Right lobe of liver (tissue), 6 donors: ENCODE measurements around the gene FIP1L1. TPM values are rescaled to one million over a fixed set of nuclear protein-coding genes. Genes with fewer than 3 reads are reported as not detected.
A peak's percentile ranks its signal among the peaks of the same experiment; 100 is the strongest.

ENCODE experiments used
- ATAC-seq, 4 donors: fragments of 200-7000 bp; cut with Tn5 transposase; one replicate each; pipeline ENCODE4 v1.9.1; 2020; ENCODE audit warnings: mild to moderate bottlenecking in 4 of 4, moderate library complexity in 4 of 4
- DNase-seq, 3 donors: peaks; one replicate each; pipeline ENCODE4 v3.0.0-alpha.2; 2020
- H3K27ac ChIP-seq, 3 donors: fragments of 200-600 bp; one replicate each; pipeline ENCODE4 v1.8.0; 2022
- H3K27me3 ChIP-seq, 2 donors: fragments of 200-600 bp; one replicate each; pipeline ENCODE4 v1.8.0; 2022
- H3K36me3 ChIP-seq, 4 donors: fragments of 200-600 bp; sonication (generic) in 1 of 4; one replicate each; pipeline versions ENCODE4 v1.5.1 to v1.8.0; 2017 to 2022; ENCODE audit warnings: control low read depth in 1 of 4
- H3K4me1 ChIP-seq, 4 donors: fragments of 200-600 bp; sonication (generic) in 1 of 4; one replicate each; pipeline versions ENCODE4 v1.5.1 to v1.8.0; 2017 to 2022; ENCODE audit warnings: control low read depth in 1 of 4
- H3K4me3 ChIP-seq, 3 donors: fragments of 200-600 bp; one replicate each; pipeline ENCODE4 v1.8.0; 2022
- H3K9me3 ChIP-seq, 4 donors: fragments of 200-600 bp; sonication (generic) in 1 of 4; one replicate each; pipeline versions ENCODE4 v1.5.1 to v1.8.0; 2017 to 2022; ENCODE audit warnings: control low read depth in 1 of 4
- CTCF ChIP-seq, 4 donors: fragments of 200-600 bp in 3 of 4; fragments of 450-650 bp in 1 of 4; IDR thresholded peaks; one replicate each; pipeline versions ENCODE4 v1.5.1 to v1.8.0; 2016 to 2022; ENCODE audit warnings: antibody characterized with exemption in 4 of 4, mild to moderate bottlenecking in 2 of 4
- POLR2A ChIP-seq: fragments of 450-650 bp; IDR thresholded peaks from one replicate; pipeline ENCODE4 v1.6.1; 2017; ENCODE audit warnings: antibody characterized with exemption, mild to moderate bottlenecking
- WGBS: methylation state at CpG from one replicate; pipeline ENCODE4 v1.1.6; 2018; ENCODE audit warnings: low coverage, low lambda C conversion rate; ENCODE audit not compliant: insufficient coverage; ENCODE audit errors: missing lambda C conversion rate; 5-methylcytosine and 5-hydroxymethylcytosine counted together
- intact Hi-C, 2 donors: fragments of 100-400 bp; cut with DNase I; formaldehyde crosslinking; loops; one replicate each; pipeline versions ENCODE4 v1.11.2 to v1.14.1; 2022
- total RNA-seq, 6 experiments: library from RNA; depleted of rRNA in 2 of 6; stranded (reverse); fragments of >200 nt in 2 of 6; fragmentation: NEBNext Ultra II Directional in 3 of 6; extraction: Animal tissue kit (Norgen Biotek cat#: 25700) in 3 of 6; gene quantifications; one replicate each; pipeline versions ENCODE4 v1.1.0 to v1.2.4, GENCODE V29; 2016 to 2023
- donor health status: DM: no; HTN: yes; CAD: no.
- donor health status: DM: no; HTN: no; CAD: no.
- donor health status: DM: no; HTN: no; CAD: no.
- donor health status: DM: no; HTN: yes; CAD: no.
- donor health status: DM: no; HTN: yes; CAD: no.

Gene FIP1L1
- total RNA-seq, 6 experiments from 2014 or later: 12.9 to 19.7 (median 18.9) TPM

GRCh38 chr4:53501561-53501960 lies 124.1 kb downstream of the FIP1L1 start:
- TF ChIP-seq CTCF (IDR thresholded peaks at IDR 0.05) (no peak), POLR2A (no peak)
- no peaks in the 10 kb centered on the region for H3K36me3 ChIP-seq
- H3K4me1 ChIP-seq: peaks cover 0 to 9% (median 0%) of the 10 kb centered on the region in 4 donors
- H3K27ac ChIP-seq: no peak overlapping the region
- ATAC-seq (no peak), DNase-seq (no peak)
- no peaks in the 10 kb centered on the region for H3K9me3 ChIP-seq
- H3K4me3 ChIP-seq: no peak overlapping the region
- WGBS: 77% methylated on average over 3 of the region's 4 CpGs
- intact Hi-C loops: no loop called here
- H3K27me3 ChIP-seq: no peaks in the 10 kb centered on the region

GRCh38 chr4:53502094-53502493 lies 124.7 kb downstream of the FIP1L1 start:
- intact Hi-C loops: no loop called here
- TF ChIP-seq CTCF (IDR thresholded peaks at IDR 0.05): no peak
- no peak for TF ChIP-seq POLR2A
- WGBS: 100% methylated on average over 1 of the region's 1 CpG
- H3K27me3 ChIP-seq: no peaks in the 10 kb centered on the region
- no peak overlapping the region for H3K4me3 ChIP-seq
- peaks cover 0 to 9% (median 0%) of the 10 kb centered on the region in 4 donors for H3K4me1 ChIP-seq
- no peaks in the 10 kb centered on the region for H3K36me3 ChIP-seq
- ATAC-seq (no peak), DNase-seq (no peak)
- H3K27ac ChIP-seq: no peak overlapping the region
- no peaks in the 10 kb centered on the region for H3K9me3 ChIP-seq

GRCh38 chr4:53505947-53506346 lies 128.5 kb downstream of the FIP1L1 start:
- TF ChIP-seq POLR2A: no peak
- TF ChIP-seq CTCF (IDR thresholded peaks at IDR 0.05): peak in 1 of 4 donors; percentile 25
- Histone ChIP-seq H3K9me3 (no peaks in the 10 kb centered on the region), H3K4me3 (no peak overlapping the region), H3K4me1 (peaks cover 0 to 5% (median 0%) of the 10 kb centered on the region in 4 donors), H3K27me3 (no peaks in the 10 kb centered on the region), H3K27ac (no peak overlapping the region), H3K36me3 (no peaks in the 10 kb centered on the region)
- ATAC-seq (peak in 1 of 4 donors; percentile 33), DNase-seq (no peak)
- intact Hi-C loops: no loop called here
- WGBS: 90% methylated on average over 2 of the region's 2 CpGs

GRCh38 chr4:53507058-53507457 lies 129.6 kb downstream of the FIP1L1 start:
- H3K4me1 ChIP-seq: peaks cover 0 to 5% (median 0%) of the 10 kb centered on the region in 4 donors
- H3K36me3 ChIP-seq: no peaks in the 10 kb centered on the region
- H3K27me3 ChIP-seq: no peaks in the 10 kb centered on the region
- no peaks in the 10 kb centered on the region for H3K9me3 ChIP-seq
- ATAC-seq (peak; percentile 11 to 48 (median 40)), DNase-seq (no peak)
- TF ChIP-seq CTCF (IDR thresholded peaks at IDR 0.05) (no peak), POLR2A (no peak)
- 35% methylated on average over 7 of the region's 7 CpGs for WGBS
- intact Hi-C loops: no loop called here
- peak overlapping the region; percentile 21 to 52 (median 29) for H3K27ac ChIP-seq
- H3K4me3 ChIP-seq: peak overlapping the region in 1 of 3 donors; percentile 23
